Panc1 (cell line): ENCODE results near the gene P2RX1. TPM values are rescaled to one million over a fixed set of nuclear protein-coding genes. Genes with fewer than 3 reads are reported as not detected.

Source experiments
- ATAC-seq: fragments of 200-7000 bp; cut with Tn5 transposase; 2 replicates; pipeline ENCODE4 v1.9.1; 2020; ENCODE audit warnings: mild to moderate bottlenecking, moderate library complexity
- BruUV-seq: library from RNA; stranded (reverse); fragments of 400-500 nt; replicated peaks from 2 replicates; lab custom pipeline; 2021; lab: Mats Ljungman, UMichigan
- CTCF ChIA-PET: fragments of 300-600 bp; sonication (Branson Sonifier 250); formaldehyde crosslinking; loops from one replicate; lab custom pipeline; 2022; ENCODE audit warnings: antibody characterized with exemption; lab: Charles Lee
- POLR2A ChIA-PET: fragments of 300-600 bp; sonication (Branson Sonifier 250); formaldehyde crosslinking; loops from one replicate; lab custom pipeline; 2022; ENCODE audit warnings: antibody characterized with exemption; lab: Charles Lee
- DNase-seq: peaks from one replicate; pipeline ENCODE4 v3.0.0-alpha.2; 2010; ENCODE audit warnings: low read depth, low spot score
- H3K27ac ChIP-seq: 2 replicates; pipeline ENCODE4 v1.5.1; 2011; ENCODE audit warnings: mild to moderate bottlenecking, low read length, inconsistent platforms
- H3K27me3 ChIP-seq: fragments of 200-500 bp; sonication (Bioruptor generic); 2 replicates; pipeline ENCODE4 v1.6.0; 2014; ENCODE audit warnings: low read length, inconsistent platforms; ENCODE audit not compliant: control insufficient read depth, insufficient read depth
- H3K36me3 ChIP-seq: fragments of 200-500 bp; sonication (Bioruptor generic); 2 replicates; pipeline ENCODE4 v1.5.1; 2014; ENCODE audit warnings: inconsistent platforms, mild to moderate bottlenecking, low read length, moderate library complexity; ENCODE audit not compliant: control insufficient read depth, insufficient read depth
- H3K4me1 ChIP-seq: 2 replicates; pipeline ENCODE4 v1.5.1; 2011; ENCODE audit warnings: inconsistent platforms, mild to moderate bottlenecking, low read length, moderate library complexity; ENCODE audit not compliant: control insufficient read depth, insufficient read depth
- H3K4me3 ChIP-seq, 2 experiments: 2 replicates each; pipeline ENCODE4 v1.5.1; 2011 to 2012; ENCODE audit warnings: low read depth in 2 of 2, low read length in 2 of 2, mild to moderate bottlenecking in 2 of 2, inconsistent platforms in 1 of 2, moderate library complexity in 1 of 2
- H3K9me3 ChIP-seq: fragments of 200-500 bp; sonication (Bioruptor generic); 2 replicates; pipeline ENCODE4 v1.5.1; 2014; ENCODE audit warnings: low read depth, mild to moderate bottlenecking, inconsistent platforms, low read length, moderate library complexity; ENCODE audit not compliant: control insufficient read depth, insufficient read depth
- CTCF ChIP-seq: fragments of 450-650 bp; IDR thresholded peaks from 2 replicates; pipeline ENCODE4 v1.5.1; 2017; ENCODE audit warnings: mild to moderate bottlenecking
- POLR2AphosphoS5 ChIP-seq: IDR thresholded peaks from 2 replicates; pipeline ENCODE4 v1.6.1; 2012; ENCODE audit warnings: mild to moderate bottlenecking, low read depth, low read length, moderate library complexity
- REST ChIP-seq, 2 experiments: IDR thresholded peaks; 2 replicates each; pipeline ENCODE4 v1.6.1; 2011 to 2012; ENCODE audit warnings: low read depth in 2 of 2, control low read depth in 1 of 2, low read length in 1 of 2, mild to moderate bottlenecking in 1 of 2, moderate library complexity in 1 of 2; ENCODE audit not compliant: insufficient read depth in 1 of 2
- SIN3A ChIP-seq: IDR thresholded peaks from 2 replicates; pipeline ENCODE4 v1.6.1; 2012; ENCODE audit warnings: low read depth, mild to moderate bottlenecking, low read length, moderate library complexity, borderline replicate concordance; ENCODE audit not compliant: insufficient read depth
- TCF7L2 ChIP-seq: IDR thresholded peaks from 2 replicates; pipeline ENCODE4 v1.6.1; 2011; ENCODE audit warnings: mild to moderate bottlenecking, low read depth, low read length, inconsistent platforms
- in situ Hi-C: cut with HindIII; loops from 2 replicates; pipeline ENCODE4 v1.10.0; 2016; ENCODE audit warnings: low sequenced_read_pairs, low pct_unique_long_range_greater_than_20kb
- intact Hi-C: fragments of 100-400 bp; cut with micrococcal nuclease; formaldehyde crosslinking; loops from one replicate; pipeline ENCODE4 v1.10.0; 2022; ENCODE audit not compliant: unreplicated experiment
- total RNA-seq: library from RNA; stranded (reverse); gene quantifications from one replicate; pipeline ENCODE4 v1.2.1, GENCODE V29; 2021; ENCODE audit not compliant: unreplicated experiment

Gene P2RX1
- total RNA-seq, 1 experiment from 2014 or later = not detected

GRCh38 chr17:3852561-3852960, 63.7 kb downstream of the P2RX1 start:
- H3K36me3 ChIP-seq = no peaks in the 10 kb centered on the region
- no peak for ATAC-seq
- in situ Hi-C loops = no loop called here
- intact Hi-C loops = no loop called here
- BruUV-seq = no TSS peak
- H3K4me3 ChIP-seq = no peak overlapping the region
- no peaks in the 10 kb centered on the region for H3K27me3 ChIP-seq
- TF ChIP-seq TCF7L2 (no peak), REST (IDR thresholded peaks at IDR 0.05; ENCODE audit: insufficient read depth in 1 of 2, low read depth in 2 of 2, low read length in 1 of 2) (no peak), SIN3A (no peak), CTCF (no peak), POLR2AphosphoS5 (no peak)
- no peaks in the 10 kb centered on the region for H3K4me1 ChIP-seq
- H3K27ac ChIP-seq = no peak overlapping the region
- ChIA-PET POLR2A (no interaction called here), CTCF (interaction anchor here (0.6 kb wide), 1 partner anchor 93 kb away, joined by 3 read pairs; no protein-coding TSS in a partner anchor)
- H3K9me3 ChIP-seq = no peaks in the 10 kb centered on the region
- DNase-seq = no peak

DNA sequence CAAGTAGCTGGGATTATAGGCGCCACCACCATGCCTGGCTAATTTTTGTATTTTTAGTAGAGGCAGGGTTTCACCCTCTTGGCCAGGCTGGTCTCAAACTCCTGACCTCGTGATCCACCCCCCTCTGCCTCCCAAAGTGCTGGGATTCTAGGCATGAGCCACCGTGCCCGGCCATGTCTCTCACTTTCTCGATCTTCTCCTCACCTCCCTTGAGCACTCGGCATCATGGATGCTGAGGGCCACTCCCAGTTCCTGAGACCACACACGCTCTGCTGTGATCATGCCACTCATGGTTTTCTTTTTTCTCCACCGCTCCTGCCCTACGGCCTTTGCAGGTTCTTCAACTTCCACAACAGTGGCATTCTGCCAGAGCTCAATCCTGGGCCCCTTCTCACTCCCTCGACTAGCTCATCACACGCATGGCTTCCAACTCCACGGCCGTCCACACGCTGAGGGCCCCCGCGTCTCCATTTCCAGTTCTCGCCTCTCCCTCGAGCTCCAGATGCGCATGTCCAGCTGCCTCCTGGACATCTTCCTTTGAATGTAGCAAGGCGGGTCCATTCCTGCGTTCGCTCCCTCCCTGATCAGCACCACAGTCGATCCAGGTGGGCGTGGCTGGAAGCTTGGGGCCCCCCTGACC, 64.7 kb downstream of the P2RX1 start:
- in situ Hi-C loops = no loop called here
- no peaks in the 10 kb centered on the region for H3K9me3 ChIP-seq

More for the DNA sequence above, 64.7 kb downstream of the P2RX1 start:
- DNase-seq (no peak), ATAC-seq (no peak)
- ChIA-PET POLR2A (no interaction called here), CTCF (interaction anchor here (0.6 kb wide), 1 partner anchor 92 kb away, joined by 3 read pairs; no protein-coding TSS in a partner anchor)
- no peaks in the 10 kb centered on the region; the same call in 1 of the 2 replicates for H3K4me1 ChIP-seq
- no peaks in the 10 kb centered on the region for H3K36me3 ChIP-seq
- H3K27ac ChIP-seq = no peak overlapping the region
- no TSS peak for BruUV-seq
- no peak for TF ChIP-seq CTCF
- TF ChIP-seq TCF7L2 = no peak
- TF ChIP-seq SIN3A = no peak
- intact Hi-C loops = no loop called here
- H3K27me3 ChIP-seq = no peaks in the 10 kb centered on the region
- no peak overlapping the region for H3K4me3 ChIP-seq
